ENCODE data around the gene GRID2IP.
A peak's percentile ranks its signal among the peaks of the same experiment; 100 is the strongest.
"Not testable (repeated sequence)": the region's sequence is repeated elsewhere in the genome, so short reads cannot be mapped to it uniquely, and the experiment has no call there.

Gene GRID2IP

DNA sequence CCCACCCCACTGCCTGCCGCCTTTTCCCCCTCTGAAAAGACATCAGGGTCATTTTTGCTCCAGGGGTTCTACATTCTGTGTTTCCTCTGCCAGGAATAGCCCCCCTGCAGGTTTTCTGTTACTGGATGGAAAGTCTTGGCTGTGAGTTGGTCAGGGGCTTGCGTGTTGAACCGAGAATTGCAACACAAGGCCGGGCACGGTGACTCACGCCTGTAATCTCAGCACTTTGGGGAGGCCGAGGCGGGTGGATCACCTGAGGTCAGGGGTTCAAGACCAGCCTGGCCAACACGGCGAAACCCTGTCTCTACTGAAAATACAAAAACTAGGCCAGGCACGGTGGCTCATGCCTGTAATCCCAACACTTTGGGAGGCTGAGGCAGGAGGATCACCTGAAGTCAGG, 101.4 kb downstream of the GRID2IP start:
- H3K9me3 ChIP-seq (ENCODE audit: control extremely low read depth in 1 of 5, control insufficient read depth in 4 of 5, insufficient read depth in 2 of 5, low read depth in 1 of 5, low read length in 4 of 5); CTCF ChIA-PET; DNase-seq; H3K27me3 ChIP-seq (replicated peaks in 2 of 5; ENCODE audit: control insufficient read depth in 4 of 5, insufficient read depth in 5 of 5, low read length in 4 of 5); POLR2A ChIA-PET; H3K4me3 ChIP-seq (ENCODE audit: control insufficient read depth in 1 of 7, extremely low read depth in 1 of 7, insufficient read depth in 4 of 7, low read depth in 2 of 7, low read length in 6 of 7); H3K27ac ChIP-seq (ENCODE audit: insufficient read depth in 1 of 2, low read depth in 1 of 2, low read length in 2 of 2, poor library complexity in 1 of 2, severe bottlenecking in 2 of 2): not testable (repeated sequence)
- Histone ChIP-seq H3K4me1 (ENCODE audit: control extremely low read depth in 1 of 4, control insufficient read depth in 4 of 4, insufficient read depth in 4 of 4, low read length in 3 of 4) (peaks cover 7 to 28% (median 13%) of the 10 kb centered on the region in 4 experiments), H3K36me3 (ENCODE audit: control insufficient read depth in 4 of 4, insufficient read depth in 4 of 4, low read length in 3 of 4) (peaks cover 0 to 12% (median 5%) of the 10 kb centered on the region in 4 experiments)
- 93% methylated on average over 3 of the region's 11 CpGs for WGBS (ENCODE audit: insufficient coverage)

DNA sequence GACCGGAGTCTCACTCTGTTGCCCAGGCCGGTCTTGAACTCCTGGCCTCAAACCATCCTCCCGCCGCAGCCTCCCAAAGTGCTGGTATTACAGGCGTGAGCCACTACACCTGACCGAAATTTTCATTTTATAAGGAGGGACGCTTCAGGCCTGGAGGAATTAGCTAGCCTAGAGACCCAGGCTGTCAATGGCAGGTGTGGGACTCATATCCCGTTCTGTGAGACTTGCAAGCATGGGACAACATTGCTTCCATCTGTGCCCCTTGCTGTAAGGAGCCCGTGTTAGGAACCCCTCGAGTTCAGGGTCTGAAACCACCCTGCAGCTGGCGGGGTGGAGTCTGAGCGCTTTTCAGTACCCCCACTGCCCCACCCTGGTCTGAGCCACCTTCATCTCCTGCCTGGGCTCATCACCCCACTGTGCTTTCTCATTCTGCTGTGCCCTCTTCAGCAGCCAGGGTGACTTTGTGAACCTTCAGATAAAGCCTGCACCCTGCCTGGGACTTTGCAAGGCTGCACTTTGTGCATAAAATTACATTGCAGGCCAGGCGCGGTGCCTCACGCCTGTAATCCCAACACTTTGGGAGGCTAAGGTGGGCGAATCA, 102.2 kb downstream of the GRID2IP start:
- H3K9me3 ChIP-seq (ENCODE audit: control extremely low read depth in 1 of 5, control insufficient read depth in 4 of 5, insufficient read depth in 2 of 5, low read depth in 1 of 5, low read length in 4 of 5): no peaks in the 10 kb centered on the region
- ChIA-PET CTCF (interaction anchor here (1.1 to 1.3 kb wide), 2 partner anchors 12 to 18 kb away, joined by 4 to 5 read pairs; no protein-coding TSS in a partner anchor), POLR2A (interaction anchor here (1.6 to 2.0 kb wide), 2 partner anchors 13 to 27 kb away, joined by 3 to 9 read pairs; no protein-coding TSS in a partner anchor)
- H3K27ac ChIP-seq (ENCODE audit: insufficient read depth in 1 of 2, low read depth in 1 of 2, low read length in 2 of 2, poor library complexity in 1 of 2, severe bottlenecking in 2 of 2): no peak overlapping the region
- WGBS (ENCODE audit: insufficient coverage): 94% methylated on average over 14 of the region's 16 CpGs
- peak overlapping the region in 1 of 7 experiments; percentile 97 for H3K4me3 ChIP-seq (ENCODE audit: control insufficient read depth in 1 of 7, extremely low read depth in 1 of 7, insufficient read depth in 4 of 7, low read depth in 2 of 7, low read length in 6 of 7)
- H3K36me3 ChIP-seq (ENCODE audit: control insufficient read depth in 4 of 4, insufficient read depth in 4 of 4, low read length in 3 of 4): peaks cover 1 to 18% (median 13%) of the 10 kb centered on the region in 4 experiments
- peak in 2 of 3 donors; percentile 17 to 24 for DNase-seq
- H3K27me3 ChIP-seq (replicated peaks in 2 of 5; ENCODE audit: control insufficient read depth in 4 of 5, insufficient read depth in 5 of 5, low read length in 4 of 5): no peaks in the 10 kb centered on the region
- peaks cover 7 to 28% (median 13%) of the 10 kb centered on the region in 4 experiments for H3K4me1 ChIP-seq (ENCODE audit: control extremely low read depth in 1 of 4, control insufficient read depth in 4 of 4, insufficient read depth in 4 of 4, low read length in 3 of 4)

DNA sequence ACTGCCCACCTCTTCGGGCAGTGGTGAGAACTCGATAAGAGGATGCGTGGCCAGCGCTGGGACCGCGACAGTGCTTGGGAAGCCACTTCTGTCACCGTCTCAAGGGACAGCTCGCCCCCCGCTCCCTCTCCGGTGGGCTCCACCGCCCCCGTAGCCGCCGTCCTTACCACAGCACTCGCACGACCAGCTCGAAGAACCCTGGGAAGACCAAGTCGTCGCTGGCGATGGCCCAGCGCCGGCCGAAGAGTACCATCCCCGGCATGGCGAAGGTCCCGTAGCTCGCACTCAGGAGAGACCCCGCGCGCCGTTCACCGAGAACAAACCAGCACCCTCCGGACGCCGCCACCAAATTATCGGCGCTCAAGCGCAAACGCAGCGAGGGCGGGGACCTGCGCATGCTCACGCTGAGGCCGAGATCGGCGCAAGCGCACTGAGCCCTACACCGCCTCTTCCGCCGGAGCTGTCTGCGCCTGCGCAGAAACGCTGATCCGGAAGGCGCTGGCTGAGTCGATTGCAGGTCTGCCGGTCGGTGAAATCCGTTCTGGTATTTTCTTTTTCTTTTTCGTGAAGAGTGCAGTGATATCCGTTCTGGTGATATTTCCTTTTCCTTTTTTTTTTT, 103.6 kb downstream of the GRID2IP start, which contains the start of gene DAGLB:
Gene DAGLB (minus strand): TSS at position 374 of the 619 bp plus-strand sequence. CDS start 112 bp downstream, at position 262.
- CTCF ChIA-PET: interaction anchor here (1.1 to 1.7 kb wide), 2 partner anchors 11 to 17 kb away, joined by 4 to 9 read pairs; no protein-coding TSS in a partner anchor
- DNase-seq: peak; percentile 92 to 96 (median 94)
- no peaks in the 10 kb centered on the region for H3K9me3 ChIP-seq (ENCODE audit: control extremely low read depth in 1 of 5, control insufficient read depth in 4 of 5, insufficient read depth in 2 of 5, low read depth in 1 of 5, low read length in 4 of 5)
- H3K27me3 ChIP-seq (replicated peaks in 2 of 5; ENCODE audit: control insufficient read depth in 4 of 5, insufficient read depth in 5 of 5, low read length in 4 of 5): no peaks in the 10 kb centered on the region
- under 1% methylated on average over 48 of the region's 61 CpGs for WGBS (ENCODE audit: insufficient coverage)
- peaks cover 7 to 28% (median 13%) of the 10 kb centered on the region in 4 experiments for H3K4me1 ChIP-seq (ENCODE audit: control extremely low read depth in 1 of 4, control insufficient read depth in 4 of 4, insufficient read depth in 4 of 4, low read length in 3 of 4)
- POLR2A ChIA-PET: interaction anchor here (0.6 to 2.0 kb wide), 4 partner anchors 9 to 78 kb away, joined by 3 to 9 read pairs (median 6); no protein-coding TSS in a partner anchor
- H3K27ac ChIP-seq (ENCODE audit: insufficient read depth in 1 of 2, low read depth in 1 of 2, low read length in 2 of 2, poor library complexity in 1 of 2, severe bottlenecking in 2 of 2): peak within 1 kb of the TSS; percentile 70 to 87
- H3K36me3 ChIP-seq (ENCODE audit: control insufficient read depth in 4 of 4, insufficient read depth in 4 of 4, low read length in 3 of 4): peaks cover 2 to 28% (median 19%) of the 10 kb centered on the region in 4 experiments
- H3K4me3 ChIP-seq (ENCODE audit: control insufficient read depth in 1 of 7, extremely low read depth in 1 of 7, insufficient read depth in 4 of 7, low read depth in 2 of 7, low read length in 6 of 7): peak within 1 kb of the TSS; percentile 79 to 98 (median 93)

Data from common myeloid progenitor, CD34-positive (primary cell).